Measurements from ENCODE around the gene BMAL1.

The BMAL1 gene

DNA sequence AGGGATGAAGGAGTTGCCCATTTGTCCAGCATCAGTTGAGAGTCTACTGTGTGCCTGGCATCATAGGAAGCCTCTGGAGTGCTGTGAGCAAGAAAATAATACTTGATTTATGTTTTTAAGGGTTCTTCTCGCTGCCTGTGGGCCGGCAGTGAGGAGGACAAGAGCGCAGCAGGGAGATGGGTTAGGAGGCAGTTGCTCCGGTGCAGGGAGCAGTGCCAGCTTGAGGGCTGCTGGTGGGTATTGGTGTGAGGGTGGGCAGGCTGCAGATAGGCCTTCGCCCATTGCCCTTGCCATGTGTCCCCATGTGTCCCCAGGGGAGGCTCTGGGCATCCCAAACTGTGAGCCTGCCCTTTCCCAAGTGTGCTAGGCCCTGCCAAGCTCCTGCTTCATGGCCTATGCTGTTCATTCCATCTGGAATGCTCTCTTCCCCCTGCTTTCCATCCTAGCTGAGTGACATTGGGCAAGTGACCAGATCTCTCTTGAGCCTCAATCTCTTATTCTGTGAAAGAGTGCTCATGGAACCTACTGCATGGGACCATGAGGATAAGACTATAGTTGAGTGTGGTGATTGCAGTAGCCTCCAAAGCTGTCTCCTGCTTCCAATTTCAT, 19.8 kb downstream of the BMAL1 start:
- no peak for TF ChIP-seq NFIC (IDR thresholded peaks at IDR 0.05)
- no peak for TF ChIP-seq CREB1 (IDR thresholded peaks at IDR 0.05; ENCODE audit: low read depth)
- no peak for TF ChIP-seq CEBPB (IDR thresholded peaks at IDR 0.05)
- no peak for TF ChIP-seq TAF1 (IDR thresholded peaks at IDR 0.05; ENCODE audit: low read depth)
- no peak for TF ChIP-seq EP300 (IDR thresholded peaks at IDR 0.05; ENCODE audit: borderline replicate concordance)
- TF ChIP-seq RAD21 (IDR thresholded peaks at IDR 0.05; ENCODE audit: low read depth): no peak
- TF ChIP-seq EGR1 (IDR thresholded peaks at IDR 0.05): no peak
- TF ChIP-seq ZBTB7A (IDR thresholded peaks at IDR 0.05; ENCODE audit: low read depth): no peak
- TF ChIP-seq, protein P1, sequence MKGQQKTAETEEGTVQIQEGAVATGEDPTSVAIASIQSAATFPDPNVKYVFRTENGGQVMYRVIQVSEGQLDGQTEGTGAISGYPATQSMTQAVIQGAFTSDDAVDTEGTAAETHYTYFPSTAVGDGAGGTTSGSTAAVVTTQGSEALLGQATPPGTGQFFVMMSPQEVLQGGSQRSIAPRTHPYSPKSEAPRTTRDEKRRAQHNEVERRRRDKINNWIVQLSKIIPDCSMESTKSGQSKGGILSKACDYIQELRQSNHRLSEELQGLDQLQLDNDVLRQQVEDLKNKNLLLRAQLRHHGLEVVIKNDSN (IDR thresholded peaks at IDR 0.05): no peak
- TF ChIP-seq TCF12 (IDR thresholded peaks at IDR 0.05; ENCODE audit: low read depth): no peak
- TF ChIP-seq, protein P2, sequence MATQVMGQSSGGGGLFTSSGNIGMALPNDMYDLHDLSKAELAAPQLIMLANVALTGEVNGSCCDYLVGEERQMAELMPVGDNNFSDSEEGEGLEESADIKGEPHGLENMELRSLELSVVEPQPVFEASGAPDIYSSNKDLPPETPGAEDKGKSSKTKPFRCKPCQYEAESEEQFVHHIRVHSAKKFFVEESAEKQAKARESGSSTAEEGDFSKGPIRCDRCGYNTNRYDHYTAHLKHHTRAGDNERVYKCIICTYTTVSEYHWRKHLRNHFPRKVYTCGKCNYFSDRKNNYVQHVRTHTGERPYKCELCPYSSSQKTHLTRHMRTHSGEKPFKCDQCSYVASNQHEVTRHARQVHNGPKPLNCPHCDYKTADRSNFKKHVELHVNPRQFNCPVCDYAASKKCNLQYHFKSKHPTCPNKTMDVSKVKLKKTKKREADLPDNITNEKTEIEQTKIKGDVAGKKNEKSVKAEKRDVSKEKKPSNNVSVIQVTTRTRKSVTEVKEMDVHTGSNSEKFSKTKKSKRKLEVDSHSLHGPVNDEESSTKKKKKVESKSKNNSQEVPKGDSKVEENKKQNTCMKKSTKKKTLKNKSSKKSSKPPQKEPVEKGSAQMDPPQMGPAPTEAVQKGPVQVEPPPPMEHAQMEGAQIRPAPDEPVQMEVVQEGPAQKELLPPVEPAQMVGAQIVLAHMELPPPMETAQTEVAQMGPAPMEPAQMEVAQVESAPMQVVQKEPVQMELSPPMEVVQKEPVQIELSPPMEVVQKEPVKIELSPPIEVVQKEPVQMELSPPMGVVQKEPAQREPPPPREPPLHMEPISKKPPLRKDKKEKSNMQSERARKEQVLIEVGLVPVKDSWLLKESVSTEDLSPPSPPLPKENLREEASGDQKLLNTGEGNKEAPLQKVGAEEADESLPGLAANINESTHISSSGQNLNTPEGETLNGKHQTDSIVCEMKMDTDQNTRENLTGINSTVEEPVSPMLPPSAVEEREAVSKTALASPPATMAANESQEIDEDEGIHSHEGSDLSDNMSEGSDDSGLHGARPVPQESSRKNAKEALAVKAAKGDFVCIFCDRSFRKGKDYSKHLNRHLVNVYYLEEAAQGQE (IDR thresholded peaks at IDR 0.05; ENCODE audit: low read depth): no peak
- no peak for TF ChIP-seq TEAD4 (IDR thresholded peaks at IDR 0.05)
- TF ChIP-seq, protein P3, sequence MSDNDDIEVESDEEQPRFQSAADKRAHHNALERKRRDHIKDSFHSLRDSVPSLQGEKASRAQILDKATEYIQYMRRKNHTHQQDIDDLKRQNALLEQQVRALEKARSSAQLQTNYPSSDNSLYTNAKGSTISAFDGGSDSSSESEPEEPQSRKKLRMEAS (IDR thresholded peaks at IDR 0.05): no peak
- TF ChIP-seq YY1 (IDR thresholded peaks at IDR 0.05; ENCODE audit: low read depth): no peak
- no peak for TF ChIP-seq FOXM1 (IDR thresholded peaks at IDR 0.05; ENCODE audit: borderline replicate concordance, low read depth)

DNA sequence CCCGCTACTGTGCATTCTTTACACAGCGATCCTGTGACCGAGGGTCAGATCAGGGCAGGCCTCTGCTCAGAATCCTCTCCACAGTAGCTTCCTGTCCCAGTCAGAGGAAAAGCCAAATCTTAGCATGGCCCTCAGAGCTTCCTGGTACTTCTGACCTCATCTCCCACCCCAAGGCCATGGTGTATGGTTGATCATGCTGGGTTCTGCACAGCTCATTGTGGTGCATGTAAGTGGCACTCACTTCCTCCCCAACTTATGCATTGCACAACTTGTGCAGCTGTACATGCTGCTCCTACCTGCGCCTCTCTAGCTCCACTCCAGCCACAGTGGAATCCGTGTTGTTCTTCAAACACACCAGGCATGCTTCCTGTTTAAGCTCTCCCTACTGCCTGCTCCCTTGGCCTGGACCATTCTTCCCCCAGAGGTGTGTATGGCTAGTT, 20.3 kb downstream of the BMAL1 start:
- TF ChIP-seq TAF1 (IDR thresholded peaks at IDR 0.05; ENCODE audit: low read depth): no peak
- no peak for TF ChIP-seq TCF12 (IDR thresholded peaks at IDR 0.05; ENCODE audit: low read depth)
- no peak for TF ChIP-seq CREB1 (IDR thresholded peaks at IDR 0.05; ENCODE audit: low read depth)
- TF ChIP-seq CEBPB (IDR thresholded peaks at IDR 0.05): no peak
- TF ChIP-seq, protein P1 (IDR thresholded peaks at IDR 0.05): no peak

DNA sequence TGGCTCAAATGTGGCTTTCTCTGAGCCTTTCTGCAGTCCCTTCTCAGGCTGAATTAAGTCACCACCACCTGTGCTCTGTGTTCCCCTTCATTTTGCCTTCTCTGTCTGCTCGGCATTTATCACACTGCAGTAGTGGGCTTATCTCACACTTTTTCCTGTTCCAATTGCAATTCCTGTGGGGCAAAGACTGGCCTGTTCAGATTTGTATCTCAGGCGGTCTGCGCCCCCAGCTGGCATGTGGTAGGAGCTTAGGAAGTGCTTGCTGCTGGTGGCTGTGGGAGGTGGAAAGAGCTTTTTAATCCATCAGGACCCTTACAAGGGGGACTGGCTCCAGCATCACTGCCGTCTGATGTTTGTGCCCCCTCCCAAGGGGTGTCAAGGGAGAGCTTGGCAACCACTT, 21.2 kb downstream of the BMAL1 start:
- TF ChIP-seq, protein P2 (IDR thresholded peaks at IDR 0.05; ENCODE audit: low read depth): no peak
- TF ChIP-seq NFIC (IDR thresholded peaks at IDR 0.05) (no peak), ZBTB7A (IDR thresholded peaks at IDR 0.05; ENCODE audit: low read depth) (no peak), EGR1 (IDR thresholded peaks at IDR 0.05) (no peak)
- TF ChIP-seq, protein P3 (IDR thresholded peaks at IDR 0.05): no peak

DNA sequence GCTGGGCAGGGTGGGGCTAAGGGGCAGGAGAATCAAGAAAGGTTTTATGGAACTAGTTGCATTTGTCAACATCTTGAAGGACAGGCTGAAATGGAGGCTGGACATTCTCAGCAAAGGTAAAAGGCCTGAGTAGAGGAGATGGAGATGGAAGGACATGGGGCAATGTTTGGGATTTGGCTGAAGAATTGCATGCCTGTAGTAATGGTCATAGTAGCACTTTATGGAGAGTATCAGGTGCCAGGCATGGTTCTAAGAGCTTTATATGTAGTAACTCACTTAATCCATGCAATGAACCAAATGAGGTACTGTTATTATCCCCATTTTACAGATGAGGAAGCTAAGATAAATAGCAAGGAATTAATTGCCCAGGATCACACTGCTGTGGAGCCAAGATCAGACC, 23.9 kb downstream of the BMAL1 start:
- TF ChIP-seq TAF1 (IDR thresholded peaks at IDR 0.05; ENCODE audit: low read depth): no peak
- TF ChIP-seq EGR1 (IDR thresholded peaks at IDR 0.05): no peak

DNA sequence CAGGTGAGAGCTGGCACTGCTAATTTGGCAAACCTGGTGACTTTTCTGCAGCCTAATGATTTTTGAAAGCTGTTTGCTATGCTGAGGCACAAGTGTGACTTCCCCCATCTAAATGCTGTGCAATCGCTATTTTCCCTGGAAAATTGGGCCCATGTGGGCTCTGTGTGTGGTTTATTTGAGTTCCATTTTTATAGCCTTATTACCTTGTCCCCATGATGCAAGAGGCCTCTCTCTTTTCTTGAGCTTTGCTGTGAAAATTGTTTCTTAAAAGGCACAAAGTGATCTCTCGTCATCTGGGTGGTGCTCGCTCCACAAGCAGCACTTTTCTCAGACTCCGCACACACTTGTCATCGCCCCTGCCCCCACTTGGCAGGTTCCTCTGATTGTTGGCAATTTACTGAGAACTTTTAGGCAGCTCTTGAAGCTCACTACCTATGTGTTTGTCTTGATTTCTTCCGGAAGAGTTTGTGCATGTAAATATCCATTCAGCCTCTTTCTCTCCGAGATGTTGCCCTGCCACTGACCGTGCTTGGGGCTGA, 24.9 kb downstream of the BMAL1 start:
- TF ChIP-seq, protein P3 (IDR thresholded peaks at IDR 0.05): no peak
- TF ChIP-seq TCF12 (IDR thresholded peaks at IDR 0.05; ENCODE audit: low read depth) (no peak), CEBPB (IDR thresholded peaks at IDR 0.05) (no peak), ZBTB7A (IDR thresholded peaks at IDR 0.05; ENCODE audit: low read depth) (no peak)
- TF ChIP-seq, protein P1 (IDR thresholded peaks at IDR 0.05): no peak
- TF ChIP-seq, protein P2 (IDR thresholded peaks at IDR 0.05; ENCODE audit: low read depth): no peak
